Measurements from ENCODE around the gene DPF3. TPM values are rescaled to one million over a fixed set of nuclear protein-coding genes. Genes with fewer than 3 reads are reported as not detected.

Gene DPF3
- total RNA-seq, 2 experiments from 2014 or later = 0.27 to 0.31 TPM

DNA sequence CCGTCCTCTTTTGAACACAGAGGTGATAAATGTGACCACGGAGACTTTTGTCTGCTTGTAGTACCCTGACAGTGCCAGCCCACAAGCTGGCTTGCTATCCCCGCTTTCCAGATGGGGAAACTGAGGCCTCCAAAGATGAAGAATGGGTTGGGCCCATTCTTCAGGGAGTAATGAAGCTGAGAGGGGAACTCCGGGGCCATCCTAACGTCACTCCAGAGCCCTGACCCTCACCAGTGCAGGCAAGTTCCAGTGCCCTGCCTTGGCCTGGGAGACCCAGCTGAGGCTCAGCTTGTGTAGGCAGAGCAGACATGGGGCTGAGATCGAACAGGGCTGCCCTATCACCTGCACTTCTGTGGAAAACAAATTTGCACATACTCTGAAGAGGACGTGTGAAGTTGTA lies 277.1 kb downstream of the DPF3 start:
- no peaks in the 10 kb centered on the region for H3K36me3 ChIP-seq (ENCODE audit: insufficient read depth, low read length)
- no peak overlapping the region for H3K27ac ChIP-seq (ENCODE audit: low read depth in 1 of 2, low read length in 2 of 2)
- no peaks in the 10 kb centered on the region for H3K27me3 ChIP-seq (ENCODE audit: control insufficient read depth in 1 of 2, insufficient read depth in 2 of 2, low read length in 2 of 2)
- H3K4me3 ChIP-seq (ENCODE audit: low read length) = no peak overlapping the region
- no peaks in the 10 kb centered on the region for H3K4me1 ChIP-seq (ENCODE audit: insufficient read depth, low read length)
- no peak for TF ChIP-seq CTCF (IDR thresholded peaks at IDR 0.05)
- no peak overlapping the region for H3K4me3 Mint-ChIP-seq
- ATAC-seq (ENCODE audit: poor library complexity) (no peak), DNase-seq (no peak)
- POLR2A ChIA-PET = no interaction called here
- peaks cover 0 to 6% of the 10 kb centered on the region in 2 experiments for H3K9me3 ChIP-seq (ENCODE audit: control insufficient read depth in 1 of 2, insufficient read depth in 1 of 2, low read length in 2 of 2)
- no peaks in the 10 kb centered on the region for H3K9me3 Mint-ChIP-seq
- intact Hi-C loops (cut with DNase I, micrococcal nuclease) = no loop called here
- H3K36me3 Mint-ChIP-seq (ENCODE audit: low read depth) = no peaks in the 10 kb centered on the region
- H3K27me3 Mint-ChIP-seq = no peaks in the 10 kb centered on the region
- H3K4me1 Mint-ChIP-seq (ENCODE audit: low read depth) = no peaks in the 10 kb centered on the region
- CTCF ChIA-PET = no interaction called here
- H3K27ac Mint-ChIP-seq = no peak overlapping the region

GRCh38 chr14:72616294-72616693 lies 277.6 kb downstream of the DPF3 start:
- POLR2A ChIA-PET = no interaction called here
- Mint-ChIP-seq H3K36me3 (ENCODE audit: low read depth) (no peaks in the 10 kb centered on the region), H3K27me3 (no peaks in the 10 kb centered on the region), H3K27ac (no peak overlapping the region), H3K9me3 (no peaks in the 10 kb centered on the region), H3K4me3 (no peak overlapping the region), H3K4me1 (ENCODE audit: low read depth) (no peaks in the 10 kb centered on the region)
- intact Hi-C loops (cut with DNase I, micrococcal nuclease) = no loop called here
- CTCF ChIA-PET = no interaction called here
- H3K4me3 ChIP-seq (ENCODE audit: low read length) = no peak overlapping the region
- DNase-seq (no peak), ATAC-seq (ENCODE audit: poor library complexity) (no peak)
- H3K27ac ChIP-seq (ENCODE audit: low read depth in 1 of 2, low read length in 2 of 2) = no peak overlapping the region
- H3K27me3 ChIP-seq (ENCODE audit: control insufficient read depth in 1 of 2, insufficient read depth in 2 of 2, low read length in 2 of 2) = no peaks in the 10 kb centered on the region
- peaks cover 0 to 6% of the 10 kb centered on the region in 2 experiments for H3K9me3 ChIP-seq (ENCODE audit: control insufficient read depth in 1 of 2, insufficient read depth in 1 of 2, low read length in 2 of 2)
- H3K4me1 ChIP-seq (ENCODE audit: insufficient read depth, low read length) = no peaks in the 10 kb centered on the region
- no peak for TF ChIP-seq CTCF (IDR thresholded peaks at IDR 0.05)
- H3K36me3 ChIP-seq (ENCODE audit: insufficient read depth, low read length) = no peaks in the 10 kb centered on the region

GRCh38 chr14:72615451-72616121 lies 278.3 kb downstream of the DPF3 start:
- H3K27ac Mint-ChIP-seq = no peak overlapping the region

More at GRCh38 chr14:72615451-72616121, 278.3 kb downstream of the DPF3 start:
- Mint-ChIP-seq H3K36me3 (ENCODE audit: low read depth) (no peaks in the 10 kb centered on the region), H3K4me3 (no peak overlapping the region), H3K4me1 (ENCODE audit: low read depth) (no peaks in the 10 kb centered on the region), H3K27me3 (no peaks in the 10 kb centered on the region), H3K9me3 (no peaks in the 10 kb centered on the region)
- Histone ChIP-seq H3K27ac (ENCODE audit: low read depth in 1 of 2, low read length in 2 of 2) (no peak overlapping the region), H3K4me1 (ENCODE audit: insufficient read depth, low read length) (no peaks in the 10 kb centered on the region), H3K9me3 (ENCODE audit: control insufficient read depth in 1 of 2, insufficient read depth in 1 of 2, low read length in 2 of 2) (peaks cover 0 to 6% of the 10 kb centered on the region in 2 experiments), H3K36me3 (ENCODE audit: insufficient read depth, low read length) (no peaks in the 10 kb centered on the region), H3K27me3 (ENCODE audit: control insufficient read depth in 1 of 2, insufficient read depth in 2 of 2, low read length in 2 of 2) (no peaks in the 10 kb centered on the region), H3K4me3 (ENCODE audit: low read length) (no peak overlapping the region)
- ChIA-PET POLR2A (no interaction called here), CTCF (no interaction called here)
- no peak for TF ChIP-seq CTCF (IDR thresholded peaks at IDR 0.05)
- ATAC-seq (ENCODE audit: poor library complexity) (no peak), DNase-seq (no peak)
- intact Hi-C loops (cut with DNase I, micrococcal nuclease) = no loop called here
